Hepatocyte (in vitro differentiated cells): ENCODE data around the gene ZNF407.

Experiments used
- CTCF ChIP-seq: fragments of 200-600 bp; sonication (generic); IDR thresholded peaks from 2 replicates; pipeline ENCODE4 v1.5.1; 2016; ENCODE audit warnings: antibody characterized with exemption, mild to moderate bottlenecking; ENCODE audit not compliant: poor library complexity
- EZH2 ChIP-seq: fragments of 200-600 bp; sonication (generic); IDR thresholded peaks from 2 replicates; pipeline ENCODE4 v1.6.1; 2016; ENCODE audit warnings: antibody characterized with exemption, mild to moderate bottlenecking, borderline replicate concordance

- TF ChIP-seq CTCF (no peak), EZH2 (no peak)
Observed at GRCh38 chr18:74732380-74732779, 134.7 kb downstream of the ZNF407 start.
